Heart right ventricle (tissue), 16 donors: ENCODE data around the gene PLA2G2D. TPM values are rescaled to one million over a fixed set of nuclear protein-coding genes. Genes with fewer than 3 reads are reported as not detected.

Source experiments
- ATAC-seq, 8 donors: fragments of 200-7000 bp; cut with Tn5 transposase; one replicate each; pipeline ENCODE4 v1.9.1; 2020; ENCODE audit warnings: mild to moderate bottlenecking in 8 of 8, moderate library complexity in 8 of 8, moderate number of reproducible peaks in 1 of 8
- DNase-seq, 2 donors: peaks; one replicate each; pipeline ENCODE4 v3.0.0-alpha.2; 2020
- H3K27ac ChIP-seq, 10 donors: fragments of 200-600 bp; sonication (generic) in 2 of 10; one replicate each; pipeline versions ENCODE4 v1.5.0 to v1.8.0; 2020 to 2022; ENCODE audit warnings: mild to moderate bottlenecking in 3 of 10
- H3K27me3 ChIP-seq, 7 donors: fragments of 200-600 bp; one replicate each; pipeline ENCODE4 v1.8.0; 2021 to 2022; ENCODE audit warnings: mild to moderate bottlenecking in 2 of 7
- H3K36me3 ChIP-seq, 9 donors: fragments of 200-600 bp; sonication (generic) in 1 of 9; one replicate each; pipeline versions ENCODE4 v1.5.0 to v1.8.0; 2020 to 2022; ENCODE audit warnings: mild to moderate bottlenecking in 2 of 9
- H3K4me1 ChIP-seq, 9 donors: fragments of 200-600 bp; sonication (generic) in 1 of 9; one replicate each; pipeline versions ENCODE4 v1.5.0 to v1.8.0; 2020 to 2022; ENCODE audit warnings: mild to moderate bottlenecking in 4 of 9
- H3K4me3 ChIP-seq, 10 donors: fragments of 200-600 bp; sonication (generic) in 2 of 10; one replicate each; pipeline versions ENCODE4 v1.5.0 to v1.8.0; 2020 to 2022; ENCODE audit warnings: mild to moderate bottlenecking in 7 of 10, moderate library complexity in 2 of 10
- H3K9me3 ChIP-seq, 11 donors: fragments of 200-600 bp in 10 of 11; sonication (generic) in 2 of 11; one replicate each; pipeline versions ENCODE4 v1.5.0 to v1.8.0; 2013 to 2022; ENCODE audit warnings: mild to moderate bottlenecking in 2 of 11, control low read depth in 1 of 11, moderate library complexity in 1 of 11
- CTCF ChIP-seq, 9 donors: fragments of 200-600 bp; sonication (generic) in 2 of 9; IDR thresholded peaks; one replicate each; pipeline versions ENCODE4 v1.5.0 to v1.8.0; 2021 to 2022; ENCODE audit warnings: antibody characterized with exemption in 9 of 9, mild to moderate bottlenecking in 5 of 9, moderate library complexity in 1 of 9
- WGBS, 2 donors: extraction: QIAGEN DNeasy Blood & Tissue Kit; methylation state at CpG; one replicate each; pipeline ENCODE4 v1.1.7; 2013; ENCODE audit warnings: inconsistent platforms in 1 of 2; 5-methylcytosine and 5-hydroxymethylcytosine counted together
- intact Hi-C, 10 donors: fragments of 100-400 bp; cut with DNase I; formaldehyde crosslinking; loops; one replicate each; pipeline versions ENCODE4 v1.11.1 to v1.14.2; 2022
- long read RNA-seq, 3 donors: library from polyadenylated mRNA; unstranded; transcript quantifications; one replicate each; pipeline ENCODE4 v2.0.0, GENCODE V29; 2020 to 2021
- polyA plus RNA-seq, 2 donors: library from polyadenylated mRNA; stranded (reverse); fragments of 200-250 nt; gene quantifications; one replicate each; pipeline ENCODE4 v1.2.3, GENCODE V29; 2013
- total RNA-seq, 10 donors: library from RNA; stranded (reverse); fragmentation: NEBNext Ultra II Directional in 3 of 10; extraction: Animal tissue kit (Norgen Biotek cat#: 25700) in 3 of 10; gene quantifications; one replicate each; pipeline versions ENCODE4 v1.2.1 to v1.2.4, GENCODE V29; 2021 to 2023
- donor health status: Arrhythmogenic right ventricular cardiomyopathy.
- donor health status: ischemic (EF 13 %, LVEDD 7.1; RV severe dilation, severe dysfunction).
- donor health status: healthy with polysubstance abuse.
- donor health status: DM: no; HTN: yes; CAD: no.
- donor health status: DM: no; HTN: no; CAD: no.
- donor health status: ischemic (EF 25% LVEDD 6.9; RV normal size, moderate dysfunction).
- donor health status: ischemic (EF 25% LVEDD 5.7; RV mildly dilated, moderate dysfunction).
- donor health status: healthy.
- donor health status: DM: yes; HTN: yes; CAD: no.
- donor health status: Ischemic cardiomyopathy.
- donor health status: ischemic (EF 35%, LVEDD 5.7; RV mildly dilated, moderate dysfunction).
- donor health status: nonischemic (EF 11% LVEDD 7.7; RV severe dilation, severe dysfunction).
- donor health status: DM: yes; HTN: yes; CAD: no.
- donor health status: PGD.
- donor health status: ischemic (EF 29% LVEDD 5.4; RV normal size, mild dysfunction).
- donor health status: nonischemic (EF 23%, LVEDD 6.1; RV moderate dilation, normal function).

The PLA2G2D gene
- total RNA-seq = 1 to 10 TPM in 1 of 10 donors, not detected in 9; 1.1 TPM
- polyA plus RNA-seq = not detected
- long read RNA-seq, donor 1 = 0 reads
- long read RNA-seq, donor 2 = 0 reads
- long read RNA-seq, donor 3 = 0 reads

GRCh38 chr1:20119347-20119746 lies at the start of gene PLA2G2D:
Gene PLA2G2D (minus strand): TSS chr1:20119536. CDS start chr1:20119498, 38 bp downstream.
- intact Hi-C loops = no loop called here
- 79 to 83% methylated on average over 2 of the region's 2 CpGs for WGBS, 2 donors

GRCh38 chr1:20168564-20169491 lies 49.5 kb upstream of the PLA2G2D start:
- intact Hi-C loops = no loop called here
- no peak for TF ChIP-seq CTCF (IDR thresholded peaks at IDR 0.05)
- no peak overlapping the region for H3K4me3 ChIP-seq
- WGBS, 2 donors = 76 to 80% methylated on average over 9 of the region's 9 CpGs
- ATAC-seq (no peak), DNase-seq (no peak)
- H3K27ac ChIP-seq = no peak overlapping the region
- peaks cover 0 to 19% (median 6%) of the 10 kb centered on the region in 9 donors for H3K4me1 ChIP-seq
- no peaks in the 10 kb centered on the region for H3K36me3 ChIP-seq
- peaks cover 0 to 25% (median 10%) of the 10 kb centered on the region in 7 donors for H3K27me3 ChIP-seq
- H3K9me3 ChIP-seq = no peaks in the 10 kb centered on the region

More at GRCh38 chr1:20119347-20119746, at the start of gene PLA2G2D:
- H3K36me3 ChIP-seq = no peaks in the 10 kb centered on the region
- no peak within 1 kb of the TSS for H3K27ac ChIP-seq
- no peak for TF ChIP-seq CTCF (IDR thresholded peaks at IDR 0.05)
- ATAC-seq (no peak), DNase-seq (no peak)
- H3K4me3 ChIP-seq = no peak within 1 kb of the TSS
- peaks cover 0 to 5% (median 0%) of the 10 kb centered on the region in 9 donors for H3K4me1 ChIP-seq
- no peaks in the 10 kb centered on the region for H3K9me3 ChIP-seq
- H3K27me3 ChIP-seq = peaks cover 0 to 27% (median 0%) of the 10 kb centered on the region in 7 donors

GRCh38 chr1:20167126-20167525 lies 47.8 kb upstream of the PLA2G2D start:
- peaks cover 0 to 10% (median 0%) of the 10 kb centered on the region in 11 donors for H3K9me3 ChIP-seq
- WGBS, 2 donors = 77 to 86% methylated on average over 8 of the region's 8 CpGs
- no peak for TF ChIP-seq CTCF (IDR thresholded peaks at IDR 0.05)
- H3K27me3 ChIP-seq = peaks cover 0 to 25% (median 10%) of the 10 kb centered on the region in 7 donors
- intact Hi-C loops = no loop called here
- no peak overlapping the region for H3K27ac ChIP-seq
- no peak for ATAC-seq
- DNase-seq = no peak
- H3K4me1 ChIP-seq = peaks cover 0 to 19% (median 6%) of the 10 kb centered on the region in 9 donors
- H3K4me3 ChIP-seq = no peak overlapping the region
- no peaks in the 10 kb centered on the region for H3K36me3 ChIP-seq

GRCh38 chr1:20166051-20166450 lies 46.7 kb upstream of the PLA2G2D start:
- intact Hi-C loops = no loop called here
- Histone ChIP-seq H3K9me3 (peaks cover 0 to 20% (median under 1%) of the 10 kb centered on the region in 11 donors), H3K36me3 (no peaks in the 10 kb centered on the region), H3K27ac (no peak overlapping the region), H3K4me3 (no peak overlapping the region), H3K27me3 (peaks cover 0 to 25% (median 10%) of the 10 kb centered on the region in 7 donors), H3K4me1 (peaks cover 0 to 15% (median 6%) of the 10 kb centered on the region in 9 donors)
- WGBS, 2 donors = 58 to 64% methylated on average over 17 of the region's 17 CpGs
- no peak for ATAC-seq
- no peak for DNase-seq
- no peak for TF ChIP-seq CTCF (IDR thresholded peaks at IDR 0.05)
